Parathyroid adenoma (tissue), 2 donors: ENCODE measurements around the gene DPP4.

Experiments used
- H2AFZ ChIP-seq: fragments of 300-600 bp; sonication (generic); one replicate; pipeline ENCODE4 v1.7.0; 2017; ENCODE audit warnings: antibody characterized with exemption, mild to moderate bottlenecking
- H3K27ac ChIP-seq: fragments of 300-600 bp; sonication (generic); one replicate; pipeline ENCODE4 v1.7.0; 2017
- H3K27me3 ChIP-seq: fragments of 300-600 bp; sonication (generic); one replicate; pipeline ENCODE4 v1.7.0; 2017; ENCODE audit warnings: low read length; ENCODE audit not compliant: control insufficient read depth, insufficient read depth
- H3K36me3 ChIP-seq: fragments of 300-600 bp; sonication (generic); one replicate; pipeline ENCODE4 v1.7.0; 2017; ENCODE audit warnings: low read length; ENCODE audit not compliant: control insufficient read depth, insufficient read depth
- H3K4me1 ChIP-seq: fragments of 300-600 bp; sonication (generic); one replicate; pipeline ENCODE4 v1.7.0; 2017; ENCODE audit warnings: control low read depth
- H3K4me2 ChIP-seq: fragments of 300-600 bp; sonication (generic); one replicate; pipeline ENCODE4 v1.7.0; 2017; ENCODE audit warnings: low read length
- H3K4me3 ChIP-seq: fragments of 300-600 bp; sonication (generic); one replicate; pipeline ENCODE4 v1.7.0; 2017; ENCODE audit warnings: low read depth, low read length
- H3K79me2 ChIP-seq: fragments of 300-600 bp; sonication (generic); one replicate; pipeline ENCODE4 v1.7.0; 2017; ENCODE audit warnings: control low read depth
- H3K9ac ChIP-seq: fragments of 300-600 bp; sonication (generic); one replicate; pipeline ENCODE4 v1.7.0; 2017; ENCODE audit warnings: mild to moderate bottlenecking
- H3K9me3 ChIP-seq: fragments of 300-600 bp; sonication (generic); one replicate; pipeline ENCODE4 v1.7.0; 2017; ENCODE audit warnings: low read length; ENCODE audit not compliant: control insufficient read depth
- CTCF ChIP-seq: fragments of 300-600 bp; sonication (generic); IDR thresholded peaks from one replicate; pipeline ENCODE4 v1.7.0; 2017; ENCODE audit warnings: antibody characterized with exemption, mild to moderate bottlenecking
- donor health status: primary hyperparathyroidism.

The DPP4 gene

GRCh38 chr2:161998857-161999256 lies 75.2 kb downstream of the DPP4 start:
- Histone ChIP-seq H3K27ac (no peak overlapping the region), H3K27me3 (no peaks in the 10 kb centered on the region), H3K36me3 (no peaks in the 10 kb centered on the region), H3K9me3 (no peaks in the 10 kb centered on the region), H3K9ac (no peak overlapping the region), H3K4me2 (no peak overlapping the region), H3K4me3 (no peak overlapping the region), H3K4me1 (no peaks in the 10 kb centered on the region), H2AFZ (no peak overlapping the region), H3K79me2 (no peaks in the 10 kb centered on the region)
- no peak for TF ChIP-seq CTCF

- H3K36me3 ChIP-seq, result no peaks in the 10 kb centered on the region
Measured at GRCh38 chr2:161997916-161998471, 76.0 kb downstream of the DPP4 start.

GRCh38 chr2:161995553-161996016 lies 78.4 kb downstream of the DPP4 start:
- Histone ChIP-seq H3K79me2 (no peaks in the 10 kb centered on the region), H3K4me3 (no peak overlapping the region), H3K9me3 (no peaks in the 10 kb centered on the region), H3K27ac (no peak overlapping the region), H2AFZ (no peak overlapping the region), H3K4me1 (no peaks in the 10 kb centered on the region), H3K27me3 (no peaks in the 10 kb centered on the region), H3K4me2 (no peak overlapping the region), H3K9ac (no peak overlapping the region), H3K36me3 (no peaks in the 10 kb centered on the region)
- no peak for TF ChIP-seq CTCF

More at GRCh38 chr2:161997916-161998471, 76.0 kb downstream of the DPP4 start:
- Histone ChIP-seq H3K4me1 (no peaks in the 10 kb centered on the region), H3K79me2 (no peaks in the 10 kb centered on the region), H3K27me3 (no peaks in the 10 kb centered on the region), H3K9me3 (no peaks in the 10 kb centered on the region), H3K9ac (no peak overlapping the region), H3K27ac (no peak overlapping the region), H3K4me3 (no peak overlapping the region), H3K4me2 (no peak overlapping the region), H2AFZ (no peak overlapping the region)
- TF ChIP-seq CTCF, result no peak

- Histone ChIP-seq H3K4me3 (no peak overlapping the region), H3K27me3 (no peaks in the 10 kb centered on the region), H3K9ac (no peak overlapping the region), H2AFZ (no peak overlapping the region), H3K4me1 (no peaks in the 10 kb centered on the region), H3K79me2 (no peaks in the 10 kb centered on the region), H3K9me3 (no peaks in the 10 kb centered on the region), H3K36me3 (no peaks in the 10 kb centered on the region), H3K4me2 (no peak overlapping the region), H3K27ac (no peak overlapping the region)
- TF ChIP-seq CTCF, result no peak
Measured at GRCh38 chr2:161994761-161995520, 79.1 kb downstream of the DPP4 start.

GRCh38 chr2:161992531-161992930 lies 81.5 kb downstream of the DPP4 start:
- Histone ChIP-seq H3K4me3 (no peak overlapping the region), H3K27me3 (no peaks in the 10 kb centered on the region), H3K4me1 (no peaks in the 10 kb centered on the region), H3K9ac (no peak overlapping the region), H3K79me2 (no peaks in the 10 kb centered on the region), H3K27ac (no peak overlapping the region), H3K36me3 (no peaks in the 10 kb centered on the region), H3K9me3 (no peaks in the 10 kb centered on the region), H2AFZ (no peak overlapping the region), H3K4me2 (no peak overlapping the region)
- TF ChIP-seq CTCF, result no peak
